ENCODE measurements around the gene KIF1B. TPM values are rescaled to one million over a fixed set of nuclear protein-coding genes. Genes with fewer than 3 reads are reported as not detected.

Gene KIF1B
- total and polyA plus RNA-seq, 9 of the 15 experiments (the other 6 are each of a cell fraction or from before 2014, with no cell fraction given): 2.8 to 19.8 (median 11.9) TPM

DNA sequence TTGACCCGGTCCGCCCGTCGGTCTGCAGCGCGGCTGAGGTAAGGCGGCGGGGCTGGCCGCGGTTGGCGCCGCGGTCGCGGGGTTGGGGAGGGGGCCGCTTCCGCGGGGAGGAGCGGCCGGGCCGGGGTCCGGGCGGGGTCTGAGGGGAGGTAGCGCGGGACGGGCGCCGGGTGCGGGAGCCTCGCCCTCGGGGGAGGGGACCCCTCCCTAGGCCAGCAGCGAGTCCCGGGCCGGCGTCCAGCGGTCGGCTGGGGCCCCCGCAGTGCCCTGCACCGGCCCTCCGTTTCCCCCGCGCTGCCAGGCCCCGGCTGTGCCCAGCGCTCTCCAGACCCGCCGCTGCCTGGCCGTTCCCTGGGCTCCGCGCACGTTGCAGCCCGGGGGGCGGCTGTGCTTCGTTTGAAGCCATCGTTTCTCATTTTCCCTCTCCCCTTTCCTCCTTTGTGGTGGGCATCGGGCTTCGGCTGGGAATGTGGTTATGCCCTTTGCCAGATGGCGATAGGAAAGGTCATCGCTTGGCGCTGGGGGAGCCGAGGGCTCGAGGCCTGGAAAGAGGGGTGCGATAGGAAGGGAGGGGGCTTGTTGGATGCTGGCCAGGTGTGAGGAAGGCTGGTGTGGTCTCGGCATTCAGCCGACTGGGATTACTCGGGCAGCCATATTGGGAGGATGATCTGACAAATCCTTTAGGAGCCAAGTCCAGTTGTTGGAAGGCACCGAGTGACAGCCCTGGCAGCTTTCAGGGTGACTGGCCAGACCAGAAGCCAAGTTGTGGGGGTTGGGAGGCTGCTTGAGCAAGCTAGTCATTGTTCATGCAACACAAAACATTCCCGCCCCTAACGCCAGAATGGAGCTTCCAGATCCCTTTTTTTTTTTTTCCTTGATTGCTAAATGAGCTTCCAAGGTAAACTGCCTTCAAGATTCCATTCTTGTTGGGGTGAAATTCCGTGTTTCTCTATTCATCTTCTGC, 753 bp downstream of the KIF1B start (continued):
- TF ChIP-seq HNRNPH1 (optimal IDR thresholded peaks at IDR 0.05; ENCODE audit: low read depth, low read length) (no peak), MYBL2 (IDR thresholded peaks at IDR 0.05; ENCODE audit: low read depth) (no peak), MYBL2 (CRISPR knock-in tag; IDR thresholded peaks at IDR 0.05; ENCODE audit: borderline replicate concordance) (no peak), ZNF589 (CRISPR knock-in tag; IDR thresholded peaks at IDR 0.05; ENCODE audit: low read depth) (no peak), ZKSCAN8 (CRISPR knock-in tag; IDR thresholded peaks at IDR 0.05) (no peak), ZNF699 (CRISPR knock-in tag; IDR thresholded peaks at IDR 0.05; ENCODE audit: insufficient replicate concordance) (no peak), MECOM (CRISPR knock-in tag; IDR thresholded peaks at IDR 0.05) (no peak), ZNF224 (CRISPR knock-in tag; IDR thresholded peaks at IDR 0.05) (no peak), KLF13 (tag; IDR thresholded peaks at IDR 0.05; ENCODE audit: borderline replicate concordance, low read depth) (no peak), ZNF707 (CRISPR knock-in tag; conservative IDR thresholded peaks at IDR 0.05) (no peak), FOXP1 (CRISPR knock-in tag; IDR thresholded peaks at IDR 0.05) (no peak), CBX5 (IDR thresholded peaks at IDR 0.05; ENCODE audit: borderline replicate concordance, low read depth) (no peak), ZBED1 (IDR thresholded peaks at IDR 0.05) (no peak), ZNF830 (CRISPR knock-in tag; IDR thresholded peaks at IDR 0.05) (no peak), POLR2AphosphoS5 (IDR thresholded peaks at IDR 0.05; ENCODE audit: control insufficient read depth, insufficient read depth, low read depth, low read length) (no peak), TCF7 (IDR thresholded peaks at IDR 0.05; ENCODE audit: borderline replicate concordance) (no peak), ZNF445 (CRISPR knock-in tag; IDR thresholded peaks at IDR 0.05; ENCODE audit: low read depth) (no peak), STAT5B (CRISPR knock-in tag; IDR thresholded peaks at IDR 0.05) (no peak), LEF1 (IDR thresholded peaks at IDR 0.05) (no peak), CAMTA2 (CRISPR knock-in tag; conservative IDR thresholded peaks at IDR 0.05) (no peak), ERF (CRISPR knock-in tag; IDR thresholded peaks at IDR 0.05) (no peak), TARDBP (IDR thresholded peaks at IDR 0.05) (no peak), POLR2A (conservative IDR thresholded peaks at IDR 0.05) (no peak)
- TF ChIP-seq, protein P1, sequence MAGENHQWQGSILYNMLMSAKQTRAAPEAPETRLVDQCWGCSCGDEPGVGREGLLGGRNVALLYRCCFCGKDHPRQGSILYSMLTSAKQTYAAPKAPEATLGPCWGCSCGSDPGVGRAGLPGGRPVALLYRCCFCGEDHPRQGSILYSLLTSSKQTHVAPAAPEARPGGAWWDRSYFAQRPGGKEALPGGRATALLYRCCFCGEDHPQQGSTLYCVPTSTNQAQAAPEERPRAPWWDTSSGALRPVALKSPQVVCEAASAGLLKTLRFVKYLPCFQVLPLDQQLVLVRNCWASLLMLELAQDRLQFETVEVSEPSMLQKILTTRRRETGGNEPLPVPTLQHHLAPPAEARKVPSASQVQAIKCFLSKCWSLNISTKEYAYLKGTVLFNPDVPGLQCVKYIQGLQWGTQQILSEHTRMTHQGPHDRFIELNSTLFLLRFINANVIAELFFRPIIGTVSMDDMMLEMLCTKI (IDR thresholded peaks at IDR 0.05; ENCODE audit: partially characterized antibody): no peak
- TF ChIP-seq, protein P2, sequence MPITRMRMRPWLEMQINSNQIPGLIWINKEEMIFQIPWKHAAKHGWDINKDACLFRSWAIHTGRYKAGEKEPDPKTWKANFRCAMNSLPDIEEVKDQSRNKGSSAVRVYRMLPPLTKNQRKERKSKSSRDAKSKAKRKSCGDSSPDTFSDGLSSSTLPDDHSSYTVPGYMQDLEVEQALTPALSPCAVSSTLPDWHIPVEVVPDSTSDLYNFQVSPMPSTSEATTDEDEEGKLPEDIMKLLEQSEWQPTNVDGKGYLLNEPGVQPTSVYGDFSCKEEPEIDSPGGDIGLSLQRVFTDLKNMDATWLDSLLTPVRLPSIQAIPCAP (CRISPR knock-in tag; IDR thresholded peaks at IDR 0.05; ENCODE audit: borderline replicate concordance): no peak
- TF ChIP-seq, protein P3, sequence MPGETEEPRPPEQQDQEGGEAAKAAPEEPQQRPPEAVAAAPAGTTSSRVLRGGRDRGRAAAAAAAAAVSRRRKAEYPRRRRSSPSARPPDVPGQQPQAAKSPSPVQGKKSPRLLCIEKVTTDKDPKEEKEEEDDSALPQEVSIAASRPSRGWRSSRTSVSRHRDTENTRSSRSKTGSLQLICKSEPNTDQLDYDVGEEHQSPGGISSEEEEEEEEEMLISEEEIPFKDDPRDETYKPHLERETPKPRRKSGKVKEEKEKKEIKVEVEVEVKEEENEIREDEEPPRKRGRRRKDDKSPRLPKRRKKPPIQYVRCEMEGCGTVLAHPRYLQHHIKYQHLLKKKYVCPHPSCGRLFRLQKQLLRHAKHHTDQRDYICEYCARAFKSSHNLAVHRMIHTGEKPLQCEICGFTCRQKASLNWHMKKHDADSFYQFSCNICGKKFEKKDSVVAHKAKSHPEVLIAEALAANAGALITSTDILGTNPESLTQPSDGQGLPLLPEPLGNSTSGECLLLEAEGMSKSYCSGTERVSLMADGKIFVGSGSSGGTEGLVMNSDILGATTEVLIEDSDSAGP (CRISPR knock-in tag; IDR thresholded peaks at IDR 0.05): no peak
- TF ChIP-seq, protein P4, sequence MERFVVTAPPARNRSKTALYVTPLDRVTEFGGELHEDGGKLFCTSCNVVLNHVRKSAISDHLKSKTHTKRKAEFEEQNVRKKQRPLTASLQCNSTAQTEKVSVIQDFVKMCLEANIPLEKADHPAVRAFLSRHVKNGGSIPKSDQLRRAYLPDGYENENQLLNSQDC (CRISPR knock-in tag; IDR thresholded peaks at IDR 0.05): no peak
